HUES48 (cell line): ENCODE measurements around the gene SMIM33.
"Not testable (repeated sequence)": the region's sequence is repeated elsewhere in the genome, so short reads cannot be mapped to it uniquely, and the experiment has no call there.

Source experiments
- H3K27ac ChIP-seq: one replicate; pipeline ENCODE4 v1.7.0; 2013; ENCODE audit warnings: low read depth, low read length, inconsistent platforms
- H3K27me3 ChIP-seq: 2 replicates; pipeline ENCODE4 v1.6.1; 2013; ENCODE audit warnings: mild to moderate bottlenecking, low read length; ENCODE audit not compliant: control insufficient read depth, insufficient read depth
- H3K36me3 ChIP-seq: 2 replicates; pipeline ENCODE4 v1.6.1; 2013; ENCODE audit warnings: low read length; ENCODE audit not compliant: control insufficient read depth, insufficient read depth
- H3K4me1 ChIP-seq: 2 replicates; pipeline ENCODE4 v1.6.1; 2013; ENCODE audit warnings: mild to moderate bottlenecking, low read length; ENCODE audit not compliant: control insufficient read depth, insufficient read depth
- H3K4me3 ChIP-seq: 2 replicates; pipeline ENCODE4 v1.5.1; 2013; ENCODE audit warnings: mild to moderate bottlenecking, low read depth, low read length
- H3K9ac ChIP-seq: 2 replicates; pipeline ENCODE4 v1.6.1; 2013; ENCODE audit warnings: mild to moderate bottlenecking, low read depth, low read length, moderate library complexity
- H3K9me3 ChIP-seq: 2 replicates; pipeline ENCODE4 v1.6.1; 2013; ENCODE audit warnings: low read length; ENCODE audit not compliant: control insufficient read depth, insufficient read depth

SMIM33 gene

DNA sequence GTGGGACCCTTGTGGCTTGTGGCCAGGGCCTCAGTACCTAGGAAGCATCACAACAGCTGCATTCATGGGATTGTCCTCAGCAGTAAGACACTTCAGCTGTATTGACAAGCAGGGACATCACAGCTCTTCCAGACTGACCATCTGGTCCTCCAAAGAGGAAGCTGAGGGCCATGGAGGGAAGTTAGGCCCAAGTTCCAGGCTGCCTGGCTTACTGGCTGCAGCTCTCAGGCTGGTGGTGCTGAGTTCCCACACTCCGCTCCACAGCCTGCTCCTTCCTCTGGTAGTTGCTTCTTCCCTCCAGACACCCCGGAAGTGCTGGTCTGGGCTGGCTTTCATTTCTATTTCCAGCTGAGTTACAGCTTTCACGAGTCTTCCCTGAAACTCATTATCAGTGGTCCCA lies 17.5 kb downstream of the SMIM33 start:
- no peaks in the 10 kb centered on the region for H3K9me3 ChIP-seq
- H3K4me3 ChIP-seq: no peak overlapping the region
- no peaks in the 10 kb centered on the region for H3K36me3 ChIP-seq
- H3K4me1 ChIP-seq: 0 out of 2 replicates have a peak, but pooled peaks cover 10% of the 10 kb centered on the region
- H3K27me3 ChIP-seq: no peaks in the 10 kb centered on the region
- H3K27ac ChIP-seq: no peak overlapping the region
- no peak overlapping the region for H3K9ac ChIP-seq

DNA sequence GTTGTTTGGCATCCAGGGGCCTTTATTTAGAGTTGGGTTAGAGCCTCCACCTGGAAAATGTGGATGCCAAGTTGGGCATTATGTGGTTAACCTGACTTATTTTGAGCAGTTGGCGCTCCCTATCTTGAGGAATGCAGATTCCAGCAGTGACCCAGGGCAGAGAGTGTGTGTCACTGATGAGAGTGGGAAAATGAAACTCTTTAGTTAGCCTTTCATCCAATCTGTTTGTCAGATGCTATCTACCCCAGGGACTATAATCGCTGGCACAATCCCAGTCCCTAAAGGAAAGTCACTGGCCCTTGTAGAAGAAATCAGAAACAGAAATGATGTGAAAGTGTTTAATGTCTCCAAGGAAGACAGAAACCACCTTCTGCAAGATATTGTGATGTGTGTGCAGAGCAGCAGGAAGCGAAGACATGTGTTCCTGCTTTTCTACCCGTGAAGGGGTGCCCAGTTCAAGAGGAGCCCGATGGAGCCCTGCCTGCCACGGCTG lies 21.9 kb downstream of the SMIM33 start:
- Histone ChIP-seq H3K36me3 (no peaks in the 10 kb centered on the region), H3K9me3 (no peaks in the 10 kb centered on the region), H3K27ac (no peak overlapping the region), H3K9ac (no peak overlapping the region), H3K4me1 (no peaks in the 10 kb centered on the region), H3K4me3 (no peak overlapping the region), H3K27me3 (no peaks in the 10 kb centered on the region)

DNA sequence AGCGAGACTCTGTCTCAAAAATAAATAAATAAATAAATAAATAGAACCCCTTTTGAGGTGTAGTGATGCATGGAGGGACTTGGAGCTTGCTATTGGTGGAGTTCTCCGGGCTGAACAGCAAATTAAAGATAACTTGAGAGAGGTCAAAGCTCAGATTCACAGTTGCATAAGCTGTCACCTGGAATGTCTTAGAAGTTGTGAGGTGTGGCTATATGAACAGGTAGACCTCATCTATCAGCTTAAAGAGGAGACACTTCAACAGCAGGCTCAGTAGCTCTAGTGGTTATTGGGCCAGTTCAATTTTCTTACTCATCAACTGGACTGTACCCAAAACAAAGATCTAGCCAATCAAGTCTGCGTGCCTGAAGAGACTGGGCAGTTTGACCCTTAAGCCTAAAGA lies 23.5 kb downstream of the SMIM33 start:
- Histone ChIP-seq H3K4me1 (no peaks in the 10 kb centered on the region), H3K9ac (no peak overlapping the region), H3K9me3 (no peaks in the 10 kb centered on the region), H3K4me3 (no peak overlapping the region), H3K27ac (no peak overlapping the region), H3K27me3 (no peaks in the 10 kb centered on the region), H3K36me3 (no peaks in the 10 kb centered on the region)

DNA sequence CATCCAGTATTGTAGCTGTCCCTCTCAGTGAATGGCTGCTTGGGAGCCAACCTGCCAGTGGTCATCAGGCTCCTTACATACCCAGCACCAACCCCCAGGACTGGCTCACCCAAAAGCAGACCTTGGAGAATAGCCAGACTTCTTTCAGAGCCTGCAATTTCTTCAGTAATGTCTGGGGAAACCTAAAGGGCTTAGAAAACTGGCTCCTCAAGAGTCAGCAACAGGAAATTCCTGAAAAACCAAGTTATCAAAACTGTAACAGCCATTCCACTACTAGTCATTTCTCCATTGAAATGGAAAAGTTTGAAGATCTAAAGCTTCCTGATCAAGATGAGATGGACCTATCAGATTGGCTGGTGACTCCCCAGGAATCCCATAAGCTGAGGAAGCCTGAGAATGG lies 24.0 kb downstream of the SMIM33 start:
- Histone ChIP-seq H3K4me1 (no peaks in the 10 kb centered on the region), H3K9me3 (no peaks in the 10 kb centered on the region), H3K36me3 (no peaks in the 10 kb centered on the region), H3K27ac (no peak overlapping the region), H3K27me3 (no peaks in the 10 kb centered on the region), H3K4me3 (no peak overlapping the region), H3K9ac (no peak overlapping the region)

DNA sequence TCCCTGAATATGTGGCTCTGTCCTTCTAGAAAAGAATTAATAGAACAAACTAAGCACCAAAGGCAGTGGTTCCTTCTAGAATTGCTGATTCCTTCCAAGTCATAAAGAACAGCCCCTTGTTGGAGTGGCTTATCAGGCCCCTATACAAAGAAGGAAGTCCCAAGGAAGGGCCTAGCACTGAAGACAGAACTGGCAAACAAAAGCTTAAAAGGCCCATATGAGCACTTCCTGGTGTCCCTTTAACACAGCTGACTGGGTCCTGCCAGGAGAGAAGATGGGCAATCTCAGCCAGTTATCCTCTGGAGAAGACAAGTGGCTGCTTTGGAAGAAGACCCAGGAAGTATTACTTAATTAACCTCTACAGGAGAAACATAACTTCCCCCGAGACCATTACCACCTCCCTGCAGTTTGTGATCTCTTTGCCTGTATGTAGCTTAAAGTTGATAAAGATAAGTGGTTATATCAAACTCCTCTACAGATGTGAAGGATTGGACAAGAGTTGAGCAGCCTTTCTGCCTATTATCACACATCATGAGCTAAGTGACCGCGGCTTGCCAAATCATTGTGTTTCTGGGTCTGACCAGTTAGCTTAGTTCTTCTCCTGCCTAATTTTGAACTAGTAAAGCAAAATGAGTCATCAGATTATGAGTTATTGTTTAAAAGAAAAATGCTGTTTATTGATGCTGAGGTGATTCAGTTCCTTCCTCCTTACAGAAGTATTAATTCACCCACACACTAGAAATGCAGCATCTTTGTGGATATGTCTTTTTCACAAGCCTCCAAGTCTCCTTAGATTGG lies 25.0 kb downstream of the SMIM33 start:
- Histone ChIP-seq H3K27me3 (no peaks in the 10 kb centered on the region), H3K9me3 (no peaks in the 10 kb centered on the region), H3K27ac (no peak overlapping the region), H3K36me3 (no peaks in the 10 kb centered on the region), H3K4me1 (no peaks in the 10 kb centered on the region), H3K4me3 (no peak overlapping the region), H3K9ac (no peak overlapping the region)

DNA sequence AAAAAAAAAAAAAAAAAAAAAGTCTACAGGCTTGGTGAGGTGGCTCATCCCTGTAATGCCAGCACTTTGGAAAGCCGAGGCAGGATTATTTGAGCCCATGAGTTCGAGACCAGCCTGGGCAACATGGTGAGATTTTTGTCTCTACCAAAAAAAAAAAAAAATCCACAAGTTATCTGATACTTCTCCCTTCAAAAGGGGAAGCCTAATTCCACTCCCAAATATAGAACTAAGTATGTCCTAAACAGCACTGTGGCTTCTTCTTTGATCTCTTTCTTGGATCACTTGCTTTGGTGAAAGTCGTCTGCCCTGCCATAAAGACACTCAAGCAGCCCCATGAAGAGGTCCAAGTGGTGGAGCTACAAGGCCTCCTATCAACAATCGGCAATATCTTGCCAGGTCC lies 30.6 kb downstream of the SMIM33 start:
- H3K9ac ChIP-seq: no peak overlapping the region
- no peaks in the 10 kb centered on the region for H3K36me3 ChIP-seq
- no peak overlapping the region for H3K4me3 ChIP-seq
- no peaks in the 10 kb centered on the region for H3K9me3 ChIP-seq
- H3K4me1 ChIP-seq: peaks cover 19% of the 10 kb centered on the region
- H3K27me3 ChIP-seq: no peaks in the 10 kb centered on the region
- H3K27ac ChIP-seq: no peak overlapping the region

DNA sequence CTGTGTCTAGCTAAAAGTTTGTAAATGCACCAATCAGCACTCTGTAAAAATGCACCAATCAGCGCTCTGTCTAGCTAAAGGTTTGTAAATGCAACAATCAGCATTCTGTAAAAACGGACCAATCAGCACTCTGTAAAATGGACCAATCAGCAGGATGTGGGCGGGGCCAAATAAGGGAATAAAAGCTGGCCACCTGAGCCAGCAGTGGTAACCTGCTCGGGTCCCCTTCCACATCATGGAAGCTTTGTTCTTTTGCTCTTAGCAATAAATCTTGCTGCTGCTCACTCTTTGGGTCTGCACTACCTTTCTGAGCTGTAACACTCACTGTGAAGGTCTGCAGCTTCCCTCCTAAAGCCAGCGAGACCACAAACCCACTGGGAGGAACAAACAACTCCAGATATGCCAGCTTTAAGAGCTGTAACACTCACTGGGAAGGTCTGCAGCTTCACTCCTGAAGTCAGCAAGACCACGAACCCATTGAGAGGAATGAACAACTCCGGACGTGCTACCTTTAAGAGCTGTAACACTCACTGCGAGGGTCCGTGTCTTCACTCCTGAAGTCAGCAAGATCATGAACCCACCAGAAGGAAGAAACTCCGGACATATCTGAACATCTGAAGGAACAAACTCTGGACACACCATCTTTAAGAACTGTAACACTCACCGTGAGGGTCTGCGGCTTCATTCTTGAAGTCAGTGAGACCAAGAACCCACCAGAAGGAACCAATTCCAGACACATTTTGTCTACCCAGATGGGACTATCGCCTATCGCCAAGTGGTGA lies 32.4 kb downstream of the SMIM33 start:
- H3K27me3 ChIP-seq, H3K9ac ChIP-seq, H3K36me3 ChIP-seq, H3K27ac ChIP-seq, H3K9me3 ChIP-seq: not testable (repeated sequence)
- peak overlapping the region; percentile 57 for H3K4me3 ChIP-seq
- peaks cover 19% of the 10 kb centered on the region for H3K4me1 ChIP-seq

DNA sequence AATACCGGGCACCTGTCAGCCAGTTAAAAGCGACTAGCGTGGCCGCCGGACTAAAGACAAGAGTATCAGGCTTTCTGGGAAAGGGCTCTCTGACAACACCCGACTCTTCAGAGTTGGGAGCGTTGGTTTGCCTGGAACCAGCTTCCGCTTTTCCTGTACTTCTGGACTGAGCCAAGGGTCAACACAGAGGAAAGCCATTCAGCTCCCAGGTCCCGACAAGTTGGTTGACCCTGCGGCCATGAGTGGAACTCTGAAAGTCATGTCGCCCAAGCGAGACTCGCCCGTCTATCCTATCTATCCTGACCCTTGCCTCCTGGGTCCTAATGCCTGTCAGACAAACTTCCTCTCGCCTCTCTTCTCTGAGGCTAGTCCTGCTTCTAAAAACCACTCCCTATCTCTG lies 33.1 kb downstream of the SMIM33 start:
- H3K9me3 ChIP-seq, H3K27me3 ChIP-seq, H3K9ac ChIP-seq, H3K36me3 ChIP-seq: not testable (repeated sequence)
- H3K4me1 ChIP-seq: peaks cover 19% of the 10 kb centered on the region
- peak overlapping the region; percentile 20 for H3K27ac ChIP-seq
- peak overlapping the region; percentile 57 for H3K4me3 ChIP-seq

DNA sequence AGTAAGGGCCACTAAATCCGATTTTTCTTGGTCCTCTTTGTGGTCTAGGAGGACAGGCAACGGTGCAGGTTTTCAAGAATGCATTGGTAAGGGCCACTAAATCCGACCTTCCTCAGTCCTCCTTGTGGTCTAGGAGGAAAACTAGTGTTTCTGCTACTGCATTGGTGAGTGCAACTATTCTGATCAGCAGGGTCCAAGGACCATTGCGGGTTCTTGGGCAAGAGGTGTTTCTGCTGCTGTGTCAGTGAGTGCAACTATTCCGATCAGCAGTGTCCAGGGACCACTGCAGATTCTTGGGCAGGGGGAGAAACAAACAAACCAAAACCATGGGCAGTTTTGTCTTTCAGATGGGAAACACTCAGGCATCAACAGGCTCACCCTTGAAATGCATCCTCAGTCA lies 33.9 kb downstream of the SMIM33 start:
- not testable (repeated sequence) for H3K4me3 ChIP-seq, H3K36me3 ChIP-seq, H3K9me3 ChIP-seq, H3K27me3 ChIP-seq, H3K9ac ChIP-seq
- Histone ChIP-seq H3K4me1 (peaks cover 19% of the 10 kb centered on the region), H3K27ac (peak overlapping the region; percentile 26)

DNA sequence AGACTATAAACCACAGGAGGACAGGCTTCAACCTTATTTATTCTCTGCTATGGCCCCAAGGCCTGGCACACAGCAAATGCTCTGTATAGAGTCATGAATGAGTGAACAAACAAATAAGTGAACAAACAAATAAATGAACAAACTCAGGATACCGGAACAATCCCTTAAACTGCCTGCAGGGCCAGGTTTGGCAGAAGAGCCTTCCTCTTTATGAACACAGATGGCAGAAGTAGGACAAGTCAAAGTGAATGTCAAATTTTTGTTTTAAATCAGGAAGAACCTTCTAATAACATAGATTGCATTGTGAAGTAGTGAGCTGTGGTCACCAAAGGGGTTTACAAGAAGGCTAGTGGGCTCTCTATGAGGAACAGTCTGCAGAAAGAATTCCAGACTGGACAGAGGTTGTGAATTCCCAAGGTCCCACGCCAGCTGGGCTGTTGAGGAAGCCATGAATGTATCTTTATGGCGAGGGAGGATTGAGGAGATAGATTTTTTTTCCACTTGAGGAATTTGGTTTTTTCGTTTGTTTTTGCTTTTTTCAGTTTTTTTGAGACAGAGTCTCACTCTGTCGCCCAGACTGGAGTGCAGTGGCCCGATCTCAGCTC lies 42.1 kb downstream of the SMIM33 start:
- H3K27ac ChIP-seq: no peak overlapping the region
- H3K4me3 ChIP-seq: no peak overlapping the region
- H3K27me3 ChIP-seq: no peaks in the 10 kb centered on the region
- H3K9ac ChIP-seq: no peak overlapping the region
- H3K9me3 ChIP-seq: no peaks in the 10 kb centered on the region
- H3K36me3 ChIP-seq: no peaks in the 10 kb centered on the region
- peaks cover 3% of the 10 kb centered on the region; the same call in 1 of the 2 replicates for H3K4me1 ChIP-seq

DNA sequence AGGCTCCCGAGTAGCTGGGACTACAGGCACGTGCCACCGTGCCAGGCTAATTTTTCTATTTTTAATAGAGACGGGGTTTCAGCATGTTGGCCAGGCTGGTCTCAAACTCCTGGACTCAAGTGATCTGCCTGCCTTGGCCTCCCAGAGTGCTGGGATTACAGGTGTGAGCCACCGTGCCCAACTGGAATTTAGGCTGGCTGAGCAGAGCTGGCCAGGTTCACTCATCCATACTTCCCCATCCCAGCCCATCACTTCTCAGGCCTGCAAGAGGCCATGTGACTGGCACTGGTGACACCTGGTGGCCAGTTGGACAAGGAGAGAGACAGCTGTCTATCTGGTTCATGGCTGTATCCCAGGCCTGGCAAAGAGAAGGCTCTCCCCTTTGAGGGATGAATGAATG lies 42.6 kb downstream of the SMIM33 start:
- not testable (repeated sequence) for H3K27me3 ChIP-seq, H3K9me3 ChIP-seq, H3K4me1 ChIP-seq, H3K9ac ChIP-seq, H3K27ac ChIP-seq, H3K36me3 ChIP-seq, H3K4me3 ChIP-seq
